Stomach (tissue), 9 donors: ENCODE results near the gene RPL36. TPM values are rescaled to one million over a fixed set of nuclear protein-coding genes. Genes with fewer than 3 reads are reported as not detected.

Experiments used
- DNase-seq, 2 donors: peaks; one replicate each; pipeline versions ENCODE4 v3.0.0 to v3.0.0-alpha.2; 2013 to 2019
- H3K27ac ChIP-seq, 5 donors: fragments of 200-600 bp in 4 of 5; sonication (generic) in 4 of 5; one replicate each; pipeline ENCODE4 v1.5.1; 2013 to 2019; ENCODE audit warnings: mild to moderate bottlenecking in 1 of 5, moderate library complexity in 1 of 5
- H3K27me3 ChIP-seq, 3 donors: fragments of 200-600 bp; sonication (generic); one replicate each; pipeline ENCODE4 v1.5.1; 2017 to 2019; ENCODE audit warnings: mixed run types in 1 of 3
- H3K36me3 ChIP-seq, 4 donors: fragments of 200-600 bp; sonication (generic); 1 replicate in 3 of 4; 2 replicates in 1 of 4; pipeline ENCODE4 v1.5.1; 2016 to 2019
- H3K4me1 ChIP-seq, 4 donors: fragments of 200-600 bp; sonication (generic); one replicate each; pipeline ENCODE4 v1.5.1; 2016 to 2019
- H3K4me3 ChIP-seq, 4 donors: fragments of 200-600 bp; sonication (generic) in 3 of 4; one replicate each; pipeline ENCODE4 v1.5.1; 2016 to 2019; ENCODE audit warnings: mild to moderate bottlenecking in 1 of 4
- H3K9me3 ChIP-seq, 4 donors: fragments of 200-600 bp; sonication (generic); one replicate each; pipeline ENCODE4 v1.5.1; 2016 to 2019
- EP300 ChIP-seq: sonication (generic); formaldehyde crosslinking; IDR thresholded peaks from one replicate; pipeline ENCODE4 v1.6.1; 2017; ENCODE audit warnings: antibody characterized with exemption
- POLR2A ChIP-seq, 4 donors: fragments of 450-650 bp; IDR thresholded peaks; one replicate each; pipeline ENCODE4 v1.6.1; 2016; ENCODE audit warnings: antibody characterized with exemption in 4 of 4, control low read depth in 2 of 4, mild to moderate bottlenecking in 1 of 4, moderate library complexity in 1 of 4
- POLR2AphosphoS5 ChIP-seq, 3 donors: sonication (generic); formaldehyde crosslinking; IDR thresholded peaks; one replicate each; pipeline ENCODE4 v1.6.1; 2016; ENCODE audit warnings: antibody characterized with exemption in 3 of 3
- WGBS, 5 donors: extraction: QIAGEN DNeasy Blood & Tissue Kit in 3 of 5; methylation state at CpG; one replicate each; pipeline versions ENCODE4 v1.1.5 to v1.1.7; 2013 to 2018; 5-methylcytosine and 5-hydroxymethylcytosine counted together
- intact Hi-C: fragments of 100-400 bp; cut with DNase I; formaldehyde crosslinking; loops from one replicate; pipeline ENCODE4 v1.15.1; 2023; ENCODE audit warnings: low total_unique reads
- polyA plus RNA-seq, 3 donors: library from polyadenylated mRNA; stranded (reverse); fragments of 200-250 nt; gene quantifications; one replicate each; pipeline ENCODE4 v1.2.3, GENCODE V29; 2013
- total RNA-seq, 5 donors: library from RNA; depleted of rRNA; stranded (reverse); fragments of >200 nt; gene quantifications; one replicate each; pipeline versions ENCODE4 v1.1.0 to v1.2.3, GENCODE V29; 2014 to 2016
- TF ChIP-seq, protein P1 (sequence below), 7 experiments: fragments of 450-650 bp in 4 of 7; fragments of 200-600 bp in 3 of 7; sonication (generic) in 3 of 7; IDR thresholded peaks; one replicate each; pipeline ENCODE4 v1.5.1; 2016 to 2019; ENCODE audit warnings: antibody characterized with exemption in 7 of 7, control low read depth in 2 of 7, mild to moderate bottlenecking in 1 of 7
- donor health status: healthy with polysubstance abuse.
- donor health status: Bipolar disorder and iron deficiency.
- donor health status: healthy.

Gene RPL36
- total and polyA plus RNA-seq, 8 donors, result 121 to 2,132 (median 649) TPM

DNA sequence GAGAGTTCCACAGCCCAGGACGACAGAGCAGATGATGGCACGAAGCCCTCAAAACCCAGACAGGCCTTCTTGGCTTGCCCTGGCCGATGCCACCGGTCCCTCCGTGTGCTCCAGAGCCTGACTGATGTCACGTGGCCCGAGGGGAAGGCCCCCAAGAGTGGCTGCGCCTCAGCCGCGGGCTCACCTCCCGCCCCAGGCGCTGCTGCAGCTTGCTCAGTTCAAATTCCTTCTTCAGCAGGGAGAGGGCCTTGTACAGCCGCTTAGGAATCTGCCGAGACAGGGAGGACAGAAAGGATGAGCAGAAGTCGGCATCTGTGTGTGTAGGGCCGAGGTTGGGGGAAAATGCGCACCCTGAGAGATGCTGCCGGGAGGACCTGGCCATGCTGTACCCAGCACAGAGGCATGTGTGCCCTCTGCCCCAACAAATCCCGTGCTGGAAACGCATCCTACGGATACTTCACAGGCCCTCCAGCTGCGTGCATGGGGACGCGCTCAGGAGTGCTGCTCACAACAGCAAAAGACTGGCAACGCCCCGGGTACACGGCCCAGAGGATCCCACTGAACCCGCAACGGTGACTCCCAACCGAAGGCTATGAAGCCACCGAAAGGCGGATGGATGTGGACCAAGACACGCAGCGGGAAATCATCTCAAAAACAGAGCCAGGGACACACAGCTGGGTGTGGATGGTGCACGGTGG is 16.9 kb downstream of the RPL36 start:
- Histone ChIP-seq H3K9me3 (no peaks in the 10 kb centered on the region), H3K4me1 (no peaks in the 10 kb centered on the region), H3K36me3 (peaks cover 76 to 96% (median 94%) of the 10 kb centered on the region in 4 donors), H3K27me3 (no peaks in the 10 kb centered on the region), H3K4me3 (no peak overlapping the region), H3K27ac (no peak overlapping the region)
- no peak for TF ChIP-seq POLR2AphosphoS5 (IDR thresholded peaks at IDR 0.05)
- TF ChIP-seq EP300, result no peak
- no peak for TF ChIP-seq POLR2A (IDR thresholded peaks at IDR 0.05)
- TF ChIP-seq, protein P1, sequence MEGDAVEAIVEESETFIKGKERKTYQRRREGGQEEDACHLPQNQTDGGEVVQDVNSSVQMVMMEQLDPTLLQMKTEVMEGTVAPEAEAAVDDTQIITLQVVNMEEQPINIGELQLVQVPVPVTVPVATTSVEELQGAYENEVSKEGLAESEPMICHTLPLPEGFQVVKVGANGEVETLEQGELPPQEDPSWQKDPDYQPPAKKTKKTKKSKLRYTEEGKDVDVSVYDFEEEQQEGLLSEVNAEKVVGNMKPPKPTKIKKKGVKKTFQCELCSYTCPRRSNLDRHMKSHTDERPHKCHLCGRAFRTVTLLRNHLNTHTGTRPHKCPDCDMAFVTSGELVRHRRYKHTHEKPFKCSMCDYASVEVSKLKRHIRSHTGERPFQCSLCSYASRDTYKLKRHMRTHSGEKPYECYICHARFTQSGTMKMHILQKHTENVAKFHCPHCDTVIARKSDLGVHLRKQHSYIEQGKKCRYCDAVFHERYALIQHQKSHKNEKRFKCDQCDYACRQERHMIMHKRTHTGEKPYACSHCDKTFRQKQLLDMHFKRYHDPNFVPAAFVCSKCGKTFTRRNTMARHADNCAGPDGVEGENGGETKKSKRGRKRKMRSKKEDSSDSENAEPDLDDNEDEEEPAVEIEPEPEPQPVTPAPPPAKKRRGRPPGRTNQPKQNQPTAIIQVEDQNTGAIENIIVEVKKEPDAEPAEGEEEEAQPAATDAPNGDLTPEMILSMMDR (IDR thresholded peaks at IDR 0.05), result no peak
- no peak for DNase-seq
- intact Hi-C loops, result no loop called here
- 94 to 96% (median 94%) methylated on average over 14 to 35 of the region's 35 CpGs for WGBS, 5 donors

DNA sequence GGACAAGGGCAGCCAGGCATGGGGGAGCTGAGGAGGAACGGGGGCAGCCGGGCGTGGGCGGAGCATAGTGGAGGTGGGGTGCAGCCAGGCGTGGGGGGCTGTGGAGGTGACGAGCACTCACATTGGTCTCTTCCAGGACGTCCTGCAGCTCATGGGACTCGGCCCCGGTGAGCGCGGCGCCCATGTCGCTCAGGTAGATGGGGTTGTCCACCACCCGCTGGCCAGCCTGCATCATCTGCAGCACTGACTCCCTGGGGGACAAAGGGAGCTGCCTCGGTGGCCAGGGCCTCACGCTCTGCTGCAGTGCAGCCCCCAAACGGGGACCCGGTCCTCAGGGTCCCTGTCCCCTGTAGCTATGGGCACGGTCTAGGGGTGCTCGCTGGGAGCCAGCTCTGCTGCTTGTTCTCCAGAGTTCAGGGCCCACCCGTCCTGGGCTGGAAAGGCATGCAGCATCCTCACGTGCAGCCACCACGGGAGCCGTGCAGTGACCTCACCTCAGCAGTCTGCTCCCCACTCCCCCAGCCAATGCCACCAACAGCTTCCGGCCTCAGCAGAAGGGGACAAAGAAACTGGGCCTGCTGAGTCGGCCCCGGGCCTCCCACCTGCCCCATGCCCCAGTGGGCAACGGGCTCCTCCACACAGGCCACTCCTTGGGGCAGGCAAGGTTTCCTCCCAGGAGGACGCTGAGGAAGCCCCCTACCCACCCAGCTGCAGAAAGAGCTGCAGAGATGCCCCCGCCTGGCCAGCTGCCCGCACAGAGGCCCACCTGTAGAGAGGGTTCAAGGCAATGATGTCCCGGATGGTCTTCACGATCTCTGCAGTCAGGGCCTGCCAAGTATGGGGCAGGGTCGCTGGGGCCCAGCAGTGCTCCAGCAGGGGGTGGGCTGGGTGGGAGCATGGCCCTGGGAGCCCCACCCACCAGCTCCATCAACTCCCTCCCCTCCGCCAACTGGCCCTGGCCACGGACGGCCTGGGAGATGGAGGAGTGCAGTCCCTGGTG is 17.8 kb downstream of the RPL36 start:
- WGBS, 5 donors, result 85 to 95% (median 92%) methylated on average over 18 to 37 of the region's 37 CpGs
- Histone ChIP-seq H3K4me1 (no peaks in the 10 kb centered on the region), H3K27ac (no peak overlapping the region), H3K27me3 (no peaks in the 10 kb centered on the region), H3K36me3 (peaks cover 85 to 100% (median 99%) of the 10 kb centered on the region in 4 donors), H3K4me3 (no peak overlapping the region), H3K9me3 (no peaks in the 10 kb centered on the region)
- DNase-seq, result no peak
- no peak for TF ChIP-seq POLR2AphosphoS5 (IDR thresholded peaks at IDR 0.05)
- TF ChIP-seq EP300, result no peak
- TF ChIP-seq, protein P1 (IDR thresholded peaks at IDR 0.05), result no peak
- intact Hi-C loops, result no loop called here

DNA sequence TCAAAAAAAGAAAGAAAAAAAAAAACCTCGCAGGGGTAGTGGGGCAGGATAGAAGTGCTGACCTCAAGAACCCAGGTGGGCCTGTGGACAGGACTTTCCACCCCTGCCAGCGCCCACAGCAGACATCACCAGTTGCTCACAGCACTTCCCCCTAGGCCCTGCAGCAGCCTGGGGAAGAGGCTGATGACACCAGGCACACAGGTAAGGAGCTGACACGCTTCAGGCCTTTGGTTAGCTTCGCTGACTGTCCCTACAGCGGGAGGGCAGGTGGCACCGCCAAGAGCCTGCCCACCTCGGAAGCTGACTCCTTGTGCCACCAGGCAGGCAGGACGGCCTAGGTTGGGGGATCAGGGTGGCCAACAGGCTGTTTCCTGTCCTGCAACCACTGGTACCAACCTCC is 20.9 kb downstream of the RPL36 start:
- 90 to 98% (median 96%) methylated on average over 4 to 8 of the region's 8 CpGs for WGBS, 5 donors
- Histone ChIP-seq H3K4me1 (no peaks in the 10 kb centered on the region), H3K27ac (no peak overlapping the region), H3K4me3 (no peak overlapping the region), H3K36me3 (peaks cover 70 to 88% (median 86%) of the 10 kb centered on the region in 4 donors), H3K27me3 (no peaks in the 10 kb centered on the region), H3K9me3 (no peaks in the 10 kb centered on the region)
- no peak for DNase-seq
- TF ChIP-seq POLR2AphosphoS5 (IDR thresholded peaks at IDR 0.05) (no peak), EP300 (no peak), POLR2A (IDR thresholded peaks at IDR 0.05) (no peak)
- TF ChIP-seq, protein P1 (IDR thresholded peaks at IDR 0.05), result no peak
- intact Hi-C loops, result no loop called here

DNA sequence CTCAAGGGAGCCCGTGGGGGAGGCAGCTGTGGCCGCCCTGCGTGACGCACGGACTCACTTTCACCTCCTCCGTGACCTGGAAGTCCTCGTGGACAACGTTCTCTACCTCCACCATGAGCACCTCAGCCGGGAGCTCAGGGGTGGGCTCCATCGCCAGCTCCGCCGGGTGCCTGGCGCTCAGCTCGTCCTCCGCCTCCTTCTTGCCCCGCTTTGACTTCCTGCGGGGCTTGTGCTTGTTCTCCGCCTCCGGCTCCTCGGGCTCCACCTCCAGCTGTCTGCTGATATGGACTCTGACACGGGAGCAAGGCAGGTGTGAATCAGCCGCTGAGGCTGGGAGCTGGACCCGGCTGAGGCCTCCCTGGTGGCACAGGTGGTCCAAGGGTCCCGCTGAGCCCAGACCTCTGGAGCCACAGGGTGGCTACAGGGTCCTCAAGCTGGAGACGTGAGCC is 21.6 kb downstream of the RPL36 start:
- Histone ChIP-seq H3K4me3 (no peak overlapping the region), H3K9me3 (no peaks in the 10 kb centered on the region), H3K27me3 (no peaks in the 10 kb centered on the region), H3K4me1 (peaks cover 0 to 3% (median 1%) of the 10 kb centered on the region in 4 donors), H3K27ac (no peak overlapping the region), H3K36me3 (peaks cover 63 to 83% (median 79%) of the 10 kb centered on the region in 4 donors)
- intact Hi-C loops, result no loop called here
- DNase-seq, result no peak
- 84 to 89% (median 87%) methylated on average over 23 to 25 of the region's 25 CpGs for WGBS, 5 donors
- TF ChIP-seq, protein P1 (IDR thresholded peaks at IDR 0.05), result no peak
- TF ChIP-seq POLR2AphosphoS5 (IDR thresholded peaks at IDR 0.05), result no peak
